Liver (tissue), 3 donors: ENCODE results near the gene MPP7.

ENCODE experiments used
- CTCF ChIP-seq: fragments of 150-350 bp; IDR thresholded peaks from 2 replicates; pipeline ENCODE4 v1.5.1; 2017; ENCODE audit warnings: improper control_type of control experiment, low read depth, low read length; ENCODE audit not compliant: missing input control
- EGR1 ChIP-seq, 2 donors: IDR thresholded peaks; 2 replicates each; pipeline ENCODE4 v1.6.1; 2016 to 2018; ENCODE audit warnings: antibody characterized with exemption in 2 of 2, low read depth in 2 of 2
- GABPA ChIP-seq, 2 donors: IDR thresholded peaks in 1 of 2; conservative IDR thresholded peaks in 1 of 2; 2 replicates each; pipeline ENCODE4 v1.6.1; 2016; ENCODE audit warnings: antibody characterized with exemption in 2 of 2, mild to moderate bottlenecking in 1 of 2, moderate library complexity in 1 of 2
- MAX ChIP-seq: IDR thresholded peaks from 2 replicates; pipeline ENCODE4 v1.6.1; 2016; ENCODE audit warnings: antibody characterized with exemption
- RAD21 ChIP-seq, 2 donors: IDR thresholded peaks; 2 replicates each; pipeline ENCODE4 v1.6.1; 2016; ENCODE audit warnings: antibody characterized with exemption in 2 of 2, mild to moderate bottlenecking in 2 of 2
- YY1 ChIP-seq: IDR thresholded peaks from 2 replicates; pipeline ENCODE4 v1.6.1; 2016; ENCODE audit warnings: antibody characterized with exemption, mild to moderate bottlenecking
- ZBTB33 ChIP-seq: IDR thresholded peaks from 2 replicates; pipeline ENCODE4 v1.6.1; 2016; ENCODE audit warnings: antibody characterized with exemption
- TF ChIP-seq, protein P1 (sequence below): IDR thresholded peaks from 2 replicates; pipeline ENCODE4 v1.6.1; 2016; ENCODE audit warnings: antibody characterized with exemption
- donor health status: healthy.
- donor health status: healthy.

- TF ChIP-seq CTCF (no peak), ZBTB33 (no peak), EGR1 (IDR thresholded peaks at IDR 0.05; ENCODE audit: low read depth in 2 of 2) (no peak), RAD21 (IDR thresholded peaks at IDR 0.05) (no peak), GABPA (IDR thresholded peaks at IDR 0.05 in 1 of 2, conservative IDR thresholded peaks at IDR 0.05 in 1 of 2) (no peak), MAX (no peak), YY1 (no peak)
- TF ChIP-seq, protein P1, sequence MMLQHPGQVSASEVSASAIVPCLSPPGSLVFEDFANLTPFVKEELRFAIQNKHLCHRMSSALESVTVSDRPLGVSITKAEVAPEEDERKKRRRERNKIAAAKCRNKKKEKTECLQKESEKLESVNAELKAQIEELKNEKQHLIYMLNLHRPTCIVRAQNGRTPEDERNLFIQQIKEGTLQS: no peak
Measured at GRCh38 chr10:28285816-28286215, 17.0 kb downstream of the MPP7 start.
